ENCODE measurements around the gene CRYBG2.
"Not testable (repeated sequence)": the region's sequence is repeated elsewhere in the genome, so short reads cannot be mapped to it uniquely, and the experiment has no call there.

- TF ChIP-seq, protein P1, sequence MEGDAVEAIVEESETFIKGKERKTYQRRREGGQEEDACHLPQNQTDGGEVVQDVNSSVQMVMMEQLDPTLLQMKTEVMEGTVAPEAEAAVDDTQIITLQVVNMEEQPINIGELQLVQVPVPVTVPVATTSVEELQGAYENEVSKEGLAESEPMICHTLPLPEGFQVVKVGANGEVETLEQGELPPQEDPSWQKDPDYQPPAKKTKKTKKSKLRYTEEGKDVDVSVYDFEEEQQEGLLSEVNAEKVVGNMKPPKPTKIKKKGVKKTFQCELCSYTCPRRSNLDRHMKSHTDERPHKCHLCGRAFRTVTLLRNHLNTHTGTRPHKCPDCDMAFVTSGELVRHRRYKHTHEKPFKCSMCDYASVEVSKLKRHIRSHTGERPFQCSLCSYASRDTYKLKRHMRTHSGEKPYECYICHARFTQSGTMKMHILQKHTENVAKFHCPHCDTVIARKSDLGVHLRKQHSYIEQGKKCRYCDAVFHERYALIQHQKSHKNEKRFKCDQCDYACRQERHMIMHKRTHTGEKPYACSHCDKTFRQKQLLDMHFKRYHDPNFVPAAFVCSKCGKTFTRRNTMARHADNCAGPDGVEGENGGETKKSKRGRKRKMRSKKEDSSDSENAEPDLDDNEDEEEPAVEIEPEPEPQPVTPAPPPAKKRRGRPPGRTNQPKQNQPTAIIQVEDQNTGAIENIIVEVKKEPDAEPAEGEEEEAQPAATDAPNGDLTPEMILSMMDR (IDR thresholded peaks at IDR 0.05) = not testable (repeated sequence)
- TF ChIP-seq NR3C1 (CRISPR knock-in tag; conservative IDR thresholded peaks at IDR 0.05; ENCODE audit: low read depth); ARID4B (CRISPR knock-in tag; IDR thresholded peaks at IDR 0.05; ENCODE audit: borderline replicate concordance); IRF2 (CRISPR knock-in tag; IDR thresholded peaks at IDR 0.05; ENCODE audit: borderline replicate concordance, low read depth); CBFB (CRISPR knock-in tag; IDR thresholded peaks at IDR 0.05; ENCODE audit: low read depth); FOXP4 (CRISPR knock-in tag; IDR thresholded peaks at IDR 0.05); FOXP1 (CRISPR knock-in tag; IDR thresholded peaks at IDR 0.05; ENCODE audit: borderline replicate concordance); JUN (CRISPR knock-in tag; IDR thresholded peaks at IDR 0.05); ELF4 (CRISPR knock-in tag; IDR thresholded peaks at IDR 0.05; ENCODE audit: low read depth); RELA (CRISPR knock-in tag; IDR thresholded peaks at IDR 0.05; ENCODE audit: borderline replicate concordance); MYBL2 (CRISPR knock-in tag; IDR thresholded peaks at IDR 0.05); KAT7 (CRISPR knock-in tag; IDR thresholded peaks at IDR 0.05; ENCODE audit: borderline replicate concordance); PREB (CRISPR knock-in tag; IDR thresholded peaks at IDR 0.05; ENCODE audit: borderline replicate concordance); E2F1 (CRISPR knock-in tag; IDR thresholded peaks at IDR 0.05): not testable (repeated sequence)
These were observed 45.7 kb downstream of the CRYBG2 start for GRCh38 chr1:26307966-26308899.

Data from WTC11 (cell line).